ENCODE data around the gene TUFT1.

DNA sequence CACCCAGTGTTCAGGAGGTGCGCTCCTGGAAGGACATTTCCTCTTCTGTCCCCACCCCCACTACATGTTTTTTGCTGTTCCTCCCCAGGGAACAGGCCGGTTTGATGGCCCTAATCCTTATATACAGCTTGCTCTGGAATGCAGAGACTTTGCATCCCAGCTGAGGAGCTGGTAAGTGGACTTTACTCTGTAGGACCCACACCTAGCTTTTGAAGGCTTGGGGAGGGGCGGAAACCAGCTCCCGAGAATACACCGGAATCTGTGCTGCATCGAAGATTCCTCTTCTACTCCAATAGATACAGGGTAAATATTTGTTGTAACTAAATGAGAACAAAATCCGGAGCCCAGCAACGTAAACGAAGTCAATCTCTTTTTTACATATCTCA lies 30.1 kb upstream of the TUFT1 start:
- TF ChIP-seq YY1 (IDR thresholded peaks at IDR 0.05; ENCODE audit: low read depth) (no peak), EP300 (IDR thresholded peaks at IDR 0.05; ENCODE audit: borderline replicate concordance) (no peak), CEBPB (IDR thresholded peaks at IDR 0.05) (no peak)

Measured in Ishikawa (cell line).